IPS-20b (cell line): ENCODE data around the gene PTPRK.

Experiments used
- H3K27ac ChIP-seq: one replicate; pipeline ENCODE4 v1.5.1; 2013; ENCODE audit warnings: low read length
- H3K27me3 ChIP-seq: 2 replicates; pipeline ENCODE4 v1.6.1; 2013; ENCODE audit warnings: mild to moderate bottlenecking, low read length, inconsistent platforms; ENCODE audit not compliant: insufficient read depth
- H3K36me3 ChIP-seq: 2 replicates; pipeline ENCODE4 v1.6.1; 2013; ENCODE audit warnings: low read depth, mild to moderate bottlenecking, inconsistent platforms, low read length, moderate library complexity; ENCODE audit not compliant: insufficient read depth
- H3K4me1 ChIP-seq: 2 replicates; pipeline ENCODE4 v1.6.1; 2013; ENCODE audit warnings: mild to moderate bottlenecking, control low read depth, inconsistent platforms, low read length, moderate library complexity; ENCODE audit not compliant: insufficient read depth
- H3K4me3 ChIP-seq: 2 replicates; pipeline ENCODE4 v1.5.1; 2013; ENCODE audit warnings: mild to moderate bottlenecking, low read length, inconsistent platforms
- H3K9ac ChIP-seq: 2 replicates; pipeline ENCODE4 v1.6.1; 2013; ENCODE audit warnings: low read depth, mild to moderate bottlenecking, inconsistent platforms, low read length, moderate library complexity
- H3K9me3 ChIP-seq: 2 replicates; pipeline ENCODE4 v1.6.1; 2013; ENCODE audit warnings: mild to moderate bottlenecking, low read depth, low read length, inconsistent platforms; ENCODE audit not compliant: insufficient read depth

PTPRK gene

DNA sequence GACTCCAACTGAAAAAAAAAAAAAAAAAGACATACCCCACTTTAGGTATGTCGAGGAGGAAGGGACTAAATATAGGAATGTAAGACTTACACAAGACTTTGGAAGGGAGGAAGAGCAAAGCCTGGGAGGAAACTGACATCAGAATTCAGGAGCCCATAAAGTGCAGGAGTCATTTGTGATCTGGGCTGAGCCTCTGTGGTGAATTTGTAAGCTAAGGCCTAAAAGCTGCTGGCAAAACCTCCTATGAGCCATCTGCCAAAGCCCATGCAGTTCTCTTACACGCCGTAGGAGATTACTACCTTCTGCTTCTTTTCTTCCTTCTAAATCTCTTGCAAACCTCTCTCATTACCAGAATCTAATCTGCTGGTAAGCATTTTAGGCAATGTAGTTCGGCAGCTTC, 567.6 kb downstream of the PTPRK start:
- no peaks in the 10 kb centered on the region for H3K4me1 ChIP-seq
- H3K9me3 ChIP-seq, result no peaks in the 10 kb centered on the region
- no peak overlapping the region for H3K9ac ChIP-seq
- no peaks in the 10 kb centered on the region for H3K27me3 ChIP-seq
- no peak overlapping the region for H3K27ac ChIP-seq
- no peak overlapping the region for H3K4me3 ChIP-seq
- no peaks in the 10 kb centered on the region for H3K36me3 ChIP-seq

- Histone ChIP-seq H3K36me3 (no peaks in the 10 kb centered on the region), H3K9me3 (no peaks in the 10 kb centered on the region), H3K9ac (no peak overlapping the region), H3K27me3 (no peaks in the 10 kb centered on the region), H3K4me1 (no peaks in the 10 kb centered on the region), H3K4me3 (no peak overlapping the region), H3K27ac (no peak overlapping the region)
Observed at GRCh38 chr6:127952176-127952575, 568.2 kb downstream of the PTPRK start.

- Histone ChIP-seq H3K4me3 (no peak overlapping the region), H3K9ac (no peak overlapping the region), H3K27me3 (no peaks in the 10 kb centered on the region), H3K27ac (no peak overlapping the region), H3K4me1 (no peaks in the 10 kb centered on the region), H3K36me3 (no peaks in the 10 kb centered on the region), H3K9me3 (no peaks in the 10 kb centered on the region)
Observed at GRCh38 chr6:127951172-127951917, 569.1 kb downstream of the PTPRK start.

GRCh38 chr6:127950566-127951145, 569.7 kb downstream of the PTPRK start:
- Histone ChIP-seq H3K27ac (no peak overlapping the region), H3K9me3 (no peaks in the 10 kb centered on the region), H3K9ac (no peak overlapping the region), H3K4me3 (no peak overlapping the region), H3K4me1 (no peaks in the 10 kb centered on the region), H3K27me3 (no peaks in the 10 kb centered on the region), H3K36me3 (no peaks in the 10 kb centered on the region)

DNA sequence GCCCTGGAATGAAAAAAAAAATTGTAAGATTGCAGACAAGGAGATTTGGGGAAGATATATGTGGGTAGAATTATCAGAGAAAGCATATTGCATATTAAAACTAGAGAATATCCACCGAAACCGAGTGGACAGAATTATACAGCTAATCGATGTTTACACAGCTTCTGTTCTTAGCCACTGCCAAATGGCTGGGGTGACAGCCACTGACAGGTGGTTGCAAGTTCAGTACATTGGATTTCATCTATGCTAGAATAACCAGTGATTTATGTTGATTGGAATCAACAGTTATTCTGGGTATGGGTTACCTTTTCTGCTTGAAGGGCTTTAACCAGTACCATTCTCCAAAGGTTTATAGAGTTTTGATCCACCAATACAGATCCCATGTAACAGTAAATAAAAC, 571.1 kb downstream of the PTPRK start:
- Histone ChIP-seq H3K36me3 (no peaks in the 10 kb centered on the region), H3K9me3 (no peaks in the 10 kb centered on the region), H3K4me1 (no peaks in the 10 kb centered on the region), H3K4me3 (no peak overlapping the region), H3K27ac (no peak overlapping the region), H3K9ac (no peak overlapping the region), H3K27me3 (no peaks in the 10 kb centered on the region)

GRCh38 chr6:127946388-127946787, 574.0 kb downstream of the PTPRK start:
- H3K4me3 ChIP-seq, result no peak overlapping the region
- H3K27me3 ChIP-seq, result no peaks in the 10 kb centered on the region
- no peak overlapping the region for H3K9ac ChIP-seq
- H3K9me3 ChIP-seq, result no peaks in the 10 kb centered on the region
- no peaks in the 10 kb centered on the region for H3K36me3 ChIP-seq
- no peak overlapping the region for H3K27ac ChIP-seq
- no peaks in the 10 kb centered on the region for H3K4me1 ChIP-seq

DNA sequence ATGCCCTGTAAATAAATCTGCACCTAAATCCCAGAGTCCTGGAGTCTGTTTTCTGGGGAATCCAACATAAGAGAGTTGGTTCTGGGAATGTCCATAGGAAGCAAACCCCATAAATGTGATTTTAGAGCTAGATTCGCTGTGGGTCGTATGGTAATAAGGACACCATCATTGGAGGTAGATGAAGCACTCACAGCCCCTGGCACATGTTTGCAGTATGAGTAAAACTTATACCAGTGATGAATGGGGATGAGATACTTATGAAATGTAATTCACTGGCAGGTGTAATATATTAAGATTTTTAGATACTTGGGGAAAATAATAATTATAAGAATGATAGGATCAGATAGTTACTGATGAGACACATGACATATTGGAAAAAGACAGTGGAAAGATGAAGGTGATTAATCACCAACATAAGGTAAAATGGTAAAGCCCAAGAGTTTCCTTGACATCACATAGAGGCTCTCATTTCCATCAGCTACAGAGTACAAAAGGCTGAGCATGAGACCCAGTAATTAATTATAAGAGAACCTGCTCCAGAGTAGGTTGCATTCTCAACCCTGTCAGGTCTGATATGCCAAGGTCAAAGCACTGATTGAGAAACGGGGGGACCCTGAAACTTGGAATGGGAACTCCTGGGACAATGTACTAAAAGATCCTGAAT, 574.8 kb downstream of the PTPRK start:
- no peak overlapping the region for H3K27ac ChIP-seq
- H3K4me1 ChIP-seq, result no peaks in the 10 kb centered on the region
- H3K36me3 ChIP-seq, result no peaks in the 10 kb centered on the region
- no peaks in the 10 kb centered on the region for H3K9me3 ChIP-seq
- no peak overlapping the region for H3K4me3 ChIP-seq
- H3K27me3 ChIP-seq, result no peaks in the 10 kb centered on the region
- no peak overlapping the region for H3K9ac ChIP-seq

GRCh38 chr6:127941228-127941627, 579.2 kb downstream of the PTPRK start:
- Histone ChIP-seq H3K9me3 (no peaks in the 10 kb centered on the region), H3K27me3 (no peaks in the 10 kb centered on the region), H3K4me1 (no peaks in the 10 kb centered on the region), H3K36me3 (no peaks in the 10 kb centered on the region), H3K9ac (no peak overlapping the region), H3K4me3 (no peak overlapping the region), H3K27ac (no peak overlapping the region)

- Histone ChIP-seq H3K27ac (no peak overlapping the region), H3K4me1 (no peaks in the 10 kb centered on the region), H3K9ac (no peak overlapping the region)
Observed at GRCh38 chr6:127939442-127940066, 580.8 kb downstream of the PTPRK start.

GRCh38 chr6:127938701-127939100, 581.7 kb downstream of the PTPRK start:
- Histone ChIP-seq H3K4me1 (no peaks in the 10 kb centered on the region), H3K4me3 (no peak overlapping the region), H3K27me3 (no peaks in the 10 kb centered on the region), H3K9me3 (no peaks in the 10 kb centered on the region), H3K27ac (no peak overlapping the region), H3K36me3 (no peaks in the 10 kb centered on the region), H3K9ac (no peak overlapping the region)

More at GRCh38 chr6:127939442-127940066, 580.8 kb downstream of the PTPRK start:
- H3K4me3 ChIP-seq, result no peak overlapping the region
- no peaks in the 10 kb centered on the region for H3K36me3 ChIP-seq
- H3K27me3 ChIP-seq, result no peaks in the 10 kb centered on the region
- H3K9me3 ChIP-seq, result no peaks in the 10 kb centered on the region

DNA sequence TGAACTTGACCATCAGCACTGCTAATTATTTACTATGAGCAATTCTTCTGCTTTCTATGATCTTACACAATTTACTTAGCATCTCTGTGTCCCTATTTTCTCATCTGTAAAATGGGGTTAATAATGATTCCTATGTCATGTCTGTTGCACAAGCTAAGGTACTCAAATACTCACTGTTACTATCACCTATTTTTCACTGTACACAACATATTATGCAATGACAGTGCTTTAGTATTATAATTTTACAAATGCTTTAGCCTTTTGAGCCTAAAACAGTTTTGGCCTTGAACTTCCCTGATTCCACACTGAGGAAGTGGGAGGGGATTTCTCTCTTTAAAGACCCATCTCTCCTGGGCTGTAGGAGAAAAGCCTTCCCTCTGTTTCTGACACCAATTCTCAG, 582.7 kb downstream of the PTPRK start:
- H3K9me3 ChIP-seq, result peaks cover 9% of the 10 kb centered on the region; the same call in 1 of the 2 replicates
- no peak overlapping the region for H3K4me3 ChIP-seq
- H3K27me3 ChIP-seq, result no peaks in the 10 kb centered on the region
- no peaks in the 10 kb centered on the region for H3K4me1 ChIP-seq
- no peak overlapping the region for H3K9ac ChIP-seq
- H3K36me3 ChIP-seq, result no peaks in the 10 kb centered on the region
- H3K27ac ChIP-seq, result no peak overlapping the region
